DLD1 (cell line): ENCODE measurements around the gene TIGD1.

ENCODE experiments used
- in situ Hi-C: cut with HindIII; loops from 2 replicates; pipeline ENCODE4 v1.10.0; 2017; ENCODE audit warnings: low sequenced_read_pairs

TIGD1 gene

DNA sequence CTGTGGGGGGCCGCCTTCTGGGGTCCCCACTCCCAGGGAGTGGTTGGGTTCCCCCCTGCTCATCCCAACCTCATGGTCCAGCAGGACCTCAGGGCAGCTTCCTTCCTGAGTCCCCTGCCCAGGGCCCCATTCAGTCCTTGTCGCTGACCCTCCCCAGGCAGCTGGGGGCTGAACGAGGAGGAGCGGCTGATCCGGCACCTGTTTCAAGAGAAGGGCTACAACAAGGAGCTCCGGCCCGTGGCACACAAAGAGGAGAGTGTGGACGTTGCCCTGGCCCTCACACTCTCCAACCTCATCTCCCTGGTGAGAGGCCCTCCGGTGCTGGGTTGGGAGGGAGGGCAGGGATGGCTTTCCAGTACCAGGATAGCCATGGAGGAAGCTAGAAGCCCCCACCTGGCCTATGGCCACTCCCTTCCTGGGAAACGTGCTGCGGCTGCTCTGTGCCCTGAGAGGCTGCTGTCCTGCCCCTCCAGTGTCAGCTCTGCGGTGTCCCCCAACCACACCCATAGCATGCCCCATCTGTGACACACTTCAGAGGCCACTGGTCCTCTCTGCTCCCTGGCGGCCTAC is 23.9 kb downstream of the TIGD1 start:
- in situ Hi-C loops: no loop called here

DNA sequence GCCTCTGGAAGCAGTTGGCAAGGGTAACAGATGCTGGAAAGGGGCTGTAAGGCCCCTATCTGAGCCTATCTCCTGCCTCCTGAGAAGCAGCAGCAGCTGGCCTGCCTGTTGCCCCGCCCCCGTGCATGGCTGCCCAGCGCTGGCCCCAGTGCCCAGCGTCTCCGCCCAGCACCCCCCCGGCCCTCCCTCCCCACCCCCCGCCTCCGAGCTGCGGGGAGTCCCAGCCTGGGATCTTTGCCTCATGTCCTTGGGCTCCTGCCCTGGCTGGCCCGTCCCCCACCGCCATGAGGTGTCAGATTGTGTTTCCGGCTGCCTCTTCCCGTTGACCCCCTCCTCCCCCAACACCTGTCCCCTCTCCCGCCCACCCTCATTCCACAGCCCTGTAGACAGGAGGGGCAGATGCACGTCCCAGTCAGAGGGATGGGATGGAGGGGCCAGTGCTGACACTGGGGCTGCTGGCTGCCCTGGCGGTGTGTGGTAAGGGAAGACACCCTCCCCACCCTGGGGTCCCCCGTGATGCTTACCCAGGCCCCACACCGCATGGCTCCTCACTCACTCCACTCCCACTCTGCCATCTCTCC is 24.5 kb downstream of the TIGD1 start, which contains the start of gene CHRND:
CHRND (plus strand) TSS at position 370 of the 581 bp plus-strand sequence; CDS start at position 426, 56 bp downstream.
- in situ Hi-C loops: no loop called here

DNA sequence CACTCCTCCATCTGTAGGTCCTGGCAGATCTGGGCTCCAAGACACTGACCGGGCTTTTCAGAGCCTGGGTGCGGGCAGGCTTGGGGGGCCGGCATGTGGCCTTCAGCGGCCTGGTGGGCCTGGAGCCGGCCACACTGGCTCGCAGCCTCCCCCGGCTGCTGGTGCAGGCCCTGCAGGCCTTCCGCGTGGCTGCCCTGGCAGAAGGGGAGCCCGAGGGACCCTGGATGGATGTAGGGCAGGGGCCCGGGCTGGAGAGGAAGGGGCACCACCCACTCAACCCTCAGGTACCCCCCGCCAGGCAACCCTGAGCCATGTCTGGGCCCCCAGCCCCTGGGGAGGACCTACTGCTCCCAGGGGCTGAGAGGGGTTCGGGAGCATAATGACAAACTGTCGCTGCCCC is 25.2 kb downstream of the TIGD1 start:
- in situ Hi-C loops: no loop called here

DNA sequence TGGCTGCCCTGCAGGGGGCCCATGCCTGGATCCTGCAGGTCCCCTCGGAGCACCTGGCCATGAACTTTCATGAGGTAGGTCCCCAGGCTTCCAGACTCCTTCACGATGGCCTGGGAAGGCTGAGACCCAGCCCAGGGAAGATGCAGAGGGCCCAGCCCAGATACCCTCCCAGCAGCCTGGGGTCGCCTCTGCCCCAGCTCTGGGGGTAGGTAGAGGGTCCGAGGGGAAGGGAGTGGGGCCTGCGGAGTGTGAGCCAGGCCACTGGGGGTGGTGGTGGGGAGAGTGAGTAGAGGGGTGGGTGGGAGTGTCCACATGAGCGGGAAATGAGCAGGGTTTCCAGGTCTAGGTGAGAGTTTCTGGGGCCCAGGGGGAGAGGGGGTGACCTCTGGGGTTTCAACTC is 25.6 kb downstream of the TIGD1 start:
- in situ Hi-C loops: no loop called here

DNA sequence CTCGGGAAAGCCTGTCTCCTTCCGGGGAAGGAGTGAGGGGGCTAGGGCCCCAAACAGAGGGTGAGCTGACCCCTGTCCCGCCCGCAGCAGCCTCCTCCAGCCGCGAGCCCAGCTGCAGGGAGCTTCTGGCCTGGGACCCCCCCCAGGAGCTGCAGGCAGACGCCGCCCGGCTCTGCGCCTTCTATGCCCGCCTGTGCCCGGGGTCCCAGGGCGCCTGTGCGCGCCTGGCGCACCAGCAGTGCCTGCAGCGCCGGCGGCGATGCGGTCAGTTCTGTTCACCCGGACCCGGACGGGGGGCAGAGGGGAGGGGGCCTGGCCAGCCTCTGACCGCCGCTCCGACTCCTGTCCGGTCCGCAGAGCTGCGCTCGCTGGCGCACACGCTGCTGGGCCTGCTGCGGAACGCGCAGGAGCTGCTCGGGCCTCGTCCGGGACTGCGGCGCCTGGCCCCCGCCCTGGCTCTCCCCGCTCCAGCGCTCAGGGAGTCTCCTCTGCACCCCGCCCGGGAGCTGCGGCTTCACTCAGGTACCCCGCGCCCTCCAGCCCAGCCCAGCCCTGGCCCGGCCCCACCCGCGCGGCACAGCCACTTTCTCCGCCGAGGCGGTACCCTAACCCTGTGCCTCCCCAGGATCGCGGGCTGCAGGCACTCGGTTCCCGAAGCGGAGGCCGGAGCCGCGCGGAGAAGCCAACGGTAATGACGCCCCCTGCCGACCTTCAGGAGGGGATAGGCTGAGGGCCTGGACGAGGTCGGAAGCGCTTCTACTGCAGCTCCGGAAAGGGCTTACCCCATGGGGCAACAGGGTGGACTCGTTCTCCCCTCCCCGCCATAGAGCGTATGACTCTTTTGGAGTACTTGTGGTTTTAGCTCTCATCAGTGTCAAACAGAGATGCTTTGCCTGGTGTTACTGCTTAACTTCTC is 26.4 kb downstream of the TIGD1 start:
- in situ Hi-C loops: no loop called here

DNA sequence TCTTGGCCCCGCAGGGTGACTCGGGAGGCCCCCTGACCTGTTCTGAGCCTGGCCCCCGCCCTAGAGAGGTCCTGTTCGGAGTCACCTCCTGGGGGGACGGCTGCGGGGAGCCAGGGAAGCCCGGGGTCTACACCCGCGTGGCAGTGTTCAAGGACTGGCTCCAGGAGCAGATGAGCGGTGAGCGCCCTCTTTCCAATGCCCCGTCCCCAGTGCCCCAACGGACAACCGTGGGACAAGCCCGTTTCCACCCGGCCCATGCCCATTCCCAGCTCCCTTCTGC is 27.0 kb downstream of the TIGD1 start:
- in situ Hi-C loops: no loop called here

DNA sequence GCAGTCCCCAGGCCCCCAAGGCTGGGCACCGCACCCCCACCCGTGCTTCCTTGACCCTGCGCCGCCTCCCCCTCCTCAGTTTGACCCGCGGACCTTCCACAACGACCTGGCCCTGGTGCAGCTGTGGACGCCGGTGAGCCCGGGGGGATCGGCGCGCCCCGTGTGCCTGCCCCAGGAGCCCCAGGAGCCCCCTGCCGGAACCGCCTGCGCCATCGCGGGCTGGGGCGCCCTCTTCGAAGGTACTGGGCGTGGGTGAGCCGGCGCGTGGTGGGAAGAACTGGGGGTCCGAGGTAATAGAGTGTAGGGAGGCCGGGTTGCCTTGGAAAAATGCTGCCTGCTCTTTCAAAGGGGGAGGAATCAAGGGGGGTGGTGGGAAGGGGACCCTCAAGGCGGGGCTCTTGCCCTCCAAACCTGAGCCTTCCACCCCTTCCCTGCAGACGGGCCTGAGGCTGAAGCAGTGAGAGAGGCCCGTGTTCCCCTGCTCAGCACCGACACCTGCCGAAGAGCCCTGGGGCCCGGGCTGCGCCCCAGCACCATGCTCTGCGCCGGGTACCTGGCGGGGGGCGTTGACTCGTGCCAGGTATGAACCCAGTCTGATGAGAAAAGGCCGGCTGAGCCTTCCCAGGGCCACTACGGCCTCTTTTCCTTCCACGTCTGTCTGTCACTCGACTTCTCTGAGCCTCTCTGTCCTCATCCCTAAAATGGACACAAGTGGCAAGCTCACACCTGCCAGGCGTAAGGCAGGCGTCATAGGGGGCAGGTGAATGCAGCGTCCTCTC is 27.5 kb downstream of the TIGD1 start:
- in situ Hi-C loops: no loop called here

DNA sequence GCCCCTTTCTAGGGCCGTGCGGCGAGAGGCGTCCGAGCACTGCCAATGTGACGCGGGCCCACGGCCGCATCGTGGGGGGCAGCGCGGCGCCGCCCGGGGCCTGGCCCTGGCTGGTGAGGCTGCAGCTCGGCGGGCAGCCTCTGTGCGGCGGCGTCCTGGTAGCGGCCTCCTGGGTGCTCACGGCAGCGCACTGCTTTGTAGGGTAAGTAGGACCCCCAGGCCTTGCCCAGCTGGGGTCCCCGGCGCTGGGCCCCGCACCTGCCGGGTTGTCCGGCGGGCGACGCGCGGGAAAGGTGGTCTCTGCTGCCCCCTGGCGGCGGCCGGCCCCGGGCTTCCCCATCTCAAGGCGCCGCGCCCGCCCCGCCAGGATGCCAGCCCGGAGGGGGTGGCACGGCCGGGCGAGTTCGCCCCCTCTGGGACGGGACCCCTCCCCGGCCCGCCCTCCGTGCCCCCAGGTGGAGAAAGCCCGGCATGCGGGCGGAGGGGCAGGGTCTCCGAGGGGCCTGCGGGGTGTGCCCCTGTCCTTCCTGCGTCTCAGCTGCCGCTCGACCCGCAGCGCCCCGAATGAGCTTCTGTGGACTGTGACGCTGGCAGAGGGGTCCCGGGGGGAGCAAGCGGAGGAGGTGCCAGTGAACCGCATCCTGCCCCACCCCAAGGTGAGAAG is 28.3 kb downstream of the TIGD1 start:
- in situ Hi-C loops: no loop called here

DNA sequence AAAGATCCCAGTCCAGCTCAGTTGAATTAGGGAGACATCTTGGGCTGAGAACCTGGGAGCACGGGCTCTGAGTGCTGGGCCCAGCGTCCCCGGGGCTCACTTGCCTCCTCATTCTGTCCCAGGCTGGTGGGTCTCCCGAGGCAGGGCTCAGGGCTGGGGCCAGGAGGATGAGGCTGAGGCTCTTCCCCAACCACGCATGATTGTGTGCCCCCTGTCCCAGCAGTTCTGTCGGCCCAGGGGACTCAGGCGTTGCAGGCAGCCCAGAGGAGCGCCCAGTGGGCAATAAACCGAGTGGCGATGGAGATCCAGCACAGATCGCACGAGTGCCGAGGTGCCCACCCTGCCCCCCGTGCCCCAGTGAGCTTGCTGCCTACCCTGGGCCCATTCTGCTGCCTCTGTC is 29.3 kb downstream of the TIGD1 start:
- in situ Hi-C loops: no loop called here

DNA sequence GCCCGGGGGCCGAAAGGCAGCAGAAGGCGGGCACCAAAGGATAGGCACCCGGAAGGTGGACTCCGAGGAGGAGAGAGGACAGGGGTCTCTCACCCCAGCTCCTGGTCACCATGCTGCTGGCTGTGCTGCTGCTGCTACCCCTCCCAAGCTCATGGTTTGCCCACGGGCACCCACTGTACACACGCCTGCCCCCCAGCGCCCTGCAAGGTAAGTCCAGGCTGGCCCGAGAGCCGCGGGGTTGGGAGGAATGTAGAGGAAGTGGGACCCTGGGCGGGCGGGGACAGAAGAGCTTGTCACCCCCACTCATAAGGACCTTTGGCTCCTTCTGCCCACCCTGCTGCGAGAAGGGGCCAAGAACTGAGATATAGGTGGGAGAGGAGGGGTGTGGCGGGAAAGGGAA is 29.9 kb downstream of the TIGD1 start:
- in situ Hi-C loops: no loop called here

DNA sequence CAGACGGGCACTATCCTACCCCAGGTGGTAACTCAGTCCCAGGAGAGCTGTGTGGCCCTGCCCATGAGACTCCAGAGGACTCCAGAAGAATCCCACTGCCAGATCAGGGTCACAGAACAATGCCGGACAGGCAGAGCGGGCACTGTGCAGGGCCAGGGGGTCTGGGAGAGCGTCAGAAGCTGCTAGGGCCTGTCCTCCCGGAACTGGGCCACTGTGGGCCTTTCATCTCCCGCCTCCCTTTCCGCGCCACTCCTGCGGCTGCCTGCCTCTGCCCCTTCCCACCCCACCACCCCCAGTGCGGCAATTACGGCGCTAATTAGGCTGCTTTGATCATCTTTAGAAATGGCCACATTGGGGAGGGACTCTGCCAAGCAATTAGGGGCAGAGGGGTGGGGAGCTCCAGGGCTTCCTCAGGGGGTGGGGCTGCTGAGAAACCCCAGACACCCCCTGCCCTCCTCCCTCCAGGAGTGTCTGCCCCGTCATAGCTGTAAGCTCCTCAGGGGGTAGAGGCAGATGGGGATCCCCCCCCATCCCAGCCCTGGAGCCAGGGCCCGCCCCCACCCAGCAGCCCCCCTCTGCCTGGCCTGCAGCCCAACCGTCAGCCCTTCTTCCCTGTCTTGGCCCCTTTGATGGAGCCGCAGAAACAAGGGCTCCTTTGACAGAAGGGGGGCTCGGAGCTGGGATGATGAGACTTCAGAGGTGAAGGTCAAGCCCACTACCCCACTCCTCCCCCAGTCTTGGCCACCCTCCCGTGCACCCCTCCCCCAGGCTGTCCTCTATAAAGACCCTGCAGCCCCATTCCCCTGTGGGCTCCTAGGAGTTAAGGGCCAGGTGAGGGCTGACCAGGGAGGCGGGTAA is 30.5 kb downstream of the TIGD1 start, which contains the start of gene PRSS56:
PRSS56 (plus strand) TSS at position 808 of the 858 bp plus-strand sequence. CDS start 211 bp downstream, outside the sequence.
- in situ Hi-C loops: no loop called here

DNA sequence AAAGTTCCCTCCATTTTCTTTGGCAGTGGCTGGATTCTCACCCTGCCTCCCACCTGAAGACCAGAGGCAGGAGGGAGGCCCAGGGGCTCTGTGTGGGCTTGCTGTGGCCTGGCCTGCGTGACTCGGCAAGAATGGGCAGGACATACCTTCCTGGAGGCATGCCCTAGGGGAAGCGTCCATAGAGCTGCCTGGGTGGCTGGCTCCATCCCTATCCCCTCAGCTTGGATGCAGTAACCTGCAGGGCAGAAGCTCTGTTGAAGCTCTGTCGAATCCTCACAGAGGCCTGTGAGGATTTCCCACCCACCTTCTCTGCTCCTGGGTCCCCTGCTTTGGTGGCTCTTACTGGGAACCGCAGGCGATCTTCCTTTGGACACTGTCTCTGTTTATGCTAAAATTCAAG is 31.5 kb downstream of the TIGD1 start:
- in situ Hi-C loops: no loop called here

DNA sequence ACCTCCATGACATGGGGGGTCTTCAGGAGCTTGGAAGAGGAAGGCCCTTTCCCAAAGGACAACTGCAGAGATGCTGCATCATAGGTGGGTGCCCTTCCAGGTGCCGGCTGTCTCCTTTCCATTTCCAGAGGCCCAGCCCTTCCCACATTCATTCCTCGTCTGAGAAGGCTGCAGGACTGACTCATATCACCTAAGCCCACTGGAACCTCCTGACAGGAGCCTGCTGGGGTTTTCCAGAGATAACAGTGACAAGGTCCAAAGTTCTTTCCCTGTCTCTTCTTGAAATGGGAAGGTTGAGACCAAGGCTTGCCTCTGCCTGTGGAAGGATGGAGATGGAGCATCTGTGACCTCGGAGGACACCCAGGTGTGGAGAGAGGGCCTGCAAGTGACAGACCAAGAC is 33.8 kb downstream of the TIGD1 start:
- in situ Hi-C loops: no loop called here

DNA sequence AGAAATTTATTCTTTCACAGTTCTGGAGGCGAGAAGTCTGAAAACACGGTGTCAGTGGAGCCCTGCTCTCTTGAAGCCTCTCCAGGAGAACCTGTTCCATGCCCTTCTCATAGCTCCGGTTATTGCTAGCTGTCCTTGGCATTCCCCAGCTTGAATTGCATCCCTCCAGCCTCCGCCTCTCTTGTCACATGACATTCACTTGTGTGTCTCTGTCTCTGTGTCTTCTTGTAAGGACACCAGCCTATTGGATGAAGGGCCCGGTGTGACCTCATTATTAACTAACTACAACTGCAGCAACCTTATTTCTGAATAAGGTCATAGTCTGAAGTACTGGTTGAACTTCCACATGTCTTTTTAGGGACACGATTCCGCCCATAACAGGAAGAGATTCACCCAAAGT is 34.7 kb downstream of the TIGD1 start:
- in situ Hi-C loops: no loop called here

DNA sequence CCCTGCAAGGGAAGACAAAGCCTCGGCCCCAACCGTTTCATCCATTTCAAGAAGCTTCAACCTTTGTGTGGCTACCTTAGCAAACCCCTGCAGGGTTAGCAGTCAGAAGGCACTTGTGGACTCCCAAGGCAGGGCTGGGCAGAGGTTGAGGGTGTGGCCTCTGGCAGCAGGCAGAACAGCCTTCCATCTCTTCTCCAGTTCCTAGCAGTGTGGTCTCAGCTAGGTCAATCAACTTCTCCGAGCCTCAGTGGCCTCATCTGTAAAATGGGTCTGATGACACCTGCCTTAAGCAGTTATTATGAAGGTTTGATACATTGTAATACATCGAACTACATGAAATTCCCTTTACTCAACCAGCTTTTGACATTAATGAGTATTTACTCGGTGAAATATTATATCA is 37.0 kb downstream of the TIGD1 start:
- in situ Hi-C loops: no loop called here

DNA sequence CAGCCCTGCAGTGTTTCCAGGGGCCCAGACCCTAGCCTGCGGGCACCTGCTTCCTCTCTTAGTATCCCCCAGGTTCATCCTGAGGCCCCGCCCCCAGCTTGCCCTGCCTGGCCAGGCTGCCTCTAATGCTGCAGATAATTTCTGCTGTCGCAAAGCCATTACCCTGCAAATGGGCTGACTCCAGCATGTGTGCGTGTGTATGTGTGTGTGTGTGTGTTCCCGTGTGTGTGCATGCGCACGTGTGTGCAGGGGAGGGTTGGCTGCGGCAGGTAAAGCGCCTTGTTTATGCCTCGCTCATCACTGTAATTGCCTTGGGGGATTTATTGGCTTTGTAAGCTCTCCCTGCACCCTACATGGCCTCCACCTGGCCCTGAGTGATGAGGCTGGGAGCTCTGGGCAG is 37.8 kb downstream of the TIGD1 start:
- in situ Hi-C loops: no loop called here

DNA sequence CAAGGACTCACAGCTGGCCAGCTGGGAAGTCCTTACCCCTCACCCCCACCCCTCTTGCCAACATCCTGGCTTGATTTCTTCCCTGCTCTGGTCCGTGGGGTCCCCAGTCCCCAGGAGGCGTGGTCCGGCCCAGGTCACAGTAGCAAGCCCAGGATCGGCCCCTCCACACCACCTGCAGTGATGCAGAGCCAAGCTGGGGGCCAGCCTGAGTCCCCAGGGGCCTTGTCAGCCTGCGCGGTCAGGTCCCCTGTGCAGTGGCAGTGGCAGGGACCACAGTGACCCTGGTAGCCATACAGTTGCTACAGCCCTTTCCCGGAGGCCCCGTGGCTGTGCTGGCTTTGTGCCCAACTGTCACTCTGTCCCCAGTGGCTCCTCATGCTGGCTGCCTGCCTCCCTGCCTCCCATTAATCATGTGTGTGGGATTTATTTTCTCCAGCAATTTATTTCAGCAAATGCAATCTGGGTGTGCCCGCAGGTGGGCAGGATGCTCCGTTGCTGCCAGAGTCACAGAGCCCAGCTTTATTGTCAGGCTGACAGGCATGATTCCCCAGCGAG is 38.9 kb downstream of the TIGD1 start:
- in situ Hi-C loops: no loop called here

DNA sequence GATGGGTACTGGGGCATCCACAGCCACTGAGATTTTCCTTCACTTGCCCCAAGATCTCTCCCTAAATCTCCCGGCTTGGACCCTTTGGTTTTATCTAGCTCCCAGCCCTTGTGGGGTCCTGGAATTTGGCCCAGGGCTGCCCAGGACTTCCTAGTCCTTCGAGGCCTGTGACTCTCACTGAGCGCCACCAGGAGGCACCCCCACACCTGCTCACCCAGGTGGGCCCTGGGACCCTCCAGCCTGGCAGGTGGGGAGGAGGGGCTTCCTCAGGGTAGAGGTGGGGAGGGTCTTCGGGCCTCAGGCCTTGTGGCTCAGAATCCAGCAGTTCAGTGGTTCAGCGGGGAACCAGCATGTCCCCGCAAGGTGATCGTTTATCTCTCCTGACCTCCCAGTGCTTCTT is 42.1 kb downstream of the TIGD1 start:
- in situ Hi-C loops: no loop called here

DNA sequence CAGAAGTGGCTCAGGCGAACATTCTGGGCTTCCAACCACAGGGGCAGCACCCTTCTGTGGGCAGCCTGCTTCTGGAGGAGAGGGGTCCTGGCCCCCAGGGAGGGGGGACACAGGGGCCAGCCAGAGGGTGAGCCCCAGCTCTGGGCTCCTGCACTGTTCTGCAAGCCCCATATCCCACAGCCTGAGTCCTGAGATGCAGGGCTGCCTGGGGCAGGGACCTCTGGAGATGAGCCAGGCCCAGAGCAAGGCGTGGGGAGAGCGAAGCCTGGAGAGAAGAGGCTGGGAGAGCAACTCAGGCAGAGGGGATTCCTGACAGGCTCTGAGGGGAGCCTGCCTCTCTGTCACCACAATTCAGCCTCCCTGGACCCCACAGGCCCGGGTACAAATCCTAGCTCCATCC is 43.6 kb downstream of the TIGD1 start:
- in situ Hi-C loops: no loop called here

DNA sequence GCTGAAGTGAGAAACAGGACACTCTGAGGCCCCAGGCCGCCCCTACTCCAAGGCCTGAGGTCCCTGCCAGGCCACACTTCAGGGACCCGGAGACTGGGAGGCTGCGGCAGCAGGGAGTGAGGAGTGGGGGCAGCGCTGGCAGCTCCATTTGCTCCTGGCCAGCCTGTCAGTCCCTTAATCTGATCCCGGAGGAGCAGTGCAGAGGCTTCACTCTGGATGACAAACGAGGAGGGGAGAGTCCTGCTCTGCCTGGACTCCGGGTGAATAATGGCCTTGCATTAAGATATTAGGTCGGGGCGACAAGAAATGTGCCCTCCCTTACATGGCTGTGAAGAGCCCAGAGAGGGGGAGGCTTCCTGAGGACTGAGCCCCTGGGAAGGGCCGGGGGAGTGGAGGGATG is 44.5 kb downstream of the TIGD1 start:
- in situ Hi-C loops: no loop called here
